Measurements from ENCODE around the gene NXPH1.

Gene NXPH1

DNA sequence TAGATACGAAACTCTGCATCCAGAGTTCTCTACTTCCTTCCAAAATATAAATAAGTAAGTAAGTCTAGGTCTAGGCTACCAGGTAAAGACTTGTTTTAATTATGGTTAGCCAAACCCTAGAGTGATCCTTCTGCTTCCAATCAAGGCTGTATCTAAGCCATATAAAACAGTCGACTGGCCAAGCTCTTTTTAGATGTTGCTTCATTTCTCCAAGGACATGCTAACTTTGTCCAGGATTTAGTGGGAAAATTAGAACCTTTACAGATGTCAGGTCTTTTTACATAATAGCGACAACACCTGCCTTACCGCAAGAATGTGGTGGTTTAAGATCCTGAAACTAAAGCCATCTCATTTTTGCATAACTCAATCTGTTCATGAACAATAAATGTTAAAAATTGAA is 156.8 kb downstream of the NXPH1 start:
- H3K36me3 ChIP-seq (ENCODE audit: control insufficient read depth in 2 of 2, insufficient read depth in 2 of 2, low read length in 2 of 2) = no peaks in the 10 kb centered on the region
- no peak overlapping the region for H3K4me3 ChIP-seq (ENCODE audit: low read length in 2 of 2)
- H3K4me1 ChIP-seq (ENCODE audit: control insufficient read depth in 2 of 2, insufficient read depth in 2 of 2, low read length in 2 of 2) = no peaks in the 10 kb centered on the region
- H3K27ac ChIP-seq (ENCODE audit: low read depth in 2 of 2, low read length in 2 of 2) = no peak overlapping the region
- H3K27me3 ChIP-seq (ENCODE audit: control insufficient read depth in 2 of 2, insufficient read depth in 2 of 2, low read length in 2 of 2) = no peaks in the 10 kb centered on the region
- no peak overlapping the region for H3K9ac ChIP-seq (ENCODE audit: low read depth in 1 of 2, low read length in 2 of 2)
- no peaks in the 10 kb centered on the region for H3K9me3 ChIP-seq (ENCODE audit: control insufficient read depth in 2 of 2, low read length in 2 of 2)

DNA sequence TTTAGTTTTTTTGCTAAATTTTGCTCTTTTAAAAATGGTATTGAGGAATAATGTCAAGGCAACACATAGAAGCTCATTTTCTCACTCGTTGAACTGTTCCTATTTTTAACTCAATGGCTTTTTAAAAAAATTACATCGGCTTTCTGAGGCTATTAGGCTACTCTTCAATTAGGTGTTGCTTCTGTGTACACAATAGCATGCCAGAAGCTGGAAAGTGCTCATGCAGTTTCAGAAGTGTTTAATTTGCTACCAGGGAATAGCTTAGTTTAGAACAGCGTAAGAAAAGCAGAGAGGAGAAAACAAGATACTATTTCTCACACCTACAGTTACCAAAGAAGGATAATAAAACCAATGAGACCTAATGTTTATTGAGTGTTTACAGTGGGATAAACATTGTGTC is 157.4 kb downstream of the NXPH1 start:
- Histone ChIP-seq H3K4me3 (ENCODE audit: low read length in 2 of 2) (no peak overlapping the region), H3K4me1 (ENCODE audit: control insufficient read depth in 2 of 2, insufficient read depth in 2 of 2, low read length in 2 of 2) (no peaks in the 10 kb centered on the region), H3K27me3 (ENCODE audit: control insufficient read depth in 2 of 2, insufficient read depth in 2 of 2, low read length in 2 of 2) (no peaks in the 10 kb centered on the region), H3K27ac (ENCODE audit: low read depth in 2 of 2, low read length in 2 of 2) (no peak overlapping the region), H3K36me3 (ENCODE audit: control insufficient read depth in 2 of 2, insufficient read depth in 2 of 2, low read length in 2 of 2) (no peaks in the 10 kb centered on the region), H3K9ac (ENCODE audit: low read depth in 1 of 2, low read length in 2 of 2) (no peak overlapping the region), H3K9me3 (ENCODE audit: control insufficient read depth in 2 of 2, low read length in 2 of 2) (no peaks in the 10 kb centered on the region)

- H3K27me3 ChIP-seq (ENCODE audit: control insufficient read depth in 2 of 2, insufficient read depth in 2 of 2, low read length in 2 of 2) = no peaks in the 10 kb centered on the region
- no peaks in the 10 kb centered on the region for H3K36me3 ChIP-seq (ENCODE audit: control insufficient read depth in 2 of 2, insufficient read depth in 2 of 2, low read length in 2 of 2)
- no peaks in the 10 kb centered on the region for H3K4me1 ChIP-seq (ENCODE audit: control insufficient read depth in 2 of 2, insufficient read depth in 2 of 2, low read length in 2 of 2)
- no peak overlapping the region for H3K4me3 ChIP-seq (ENCODE audit: low read length in 2 of 2)
- no peaks in the 10 kb centered on the region for H3K9me3 ChIP-seq (ENCODE audit: control insufficient read depth in 2 of 2, low read length in 2 of 2)
- H3K27ac ChIP-seq (ENCODE audit: low read depth in 2 of 2, low read length in 2 of 2) = no peak overlapping the region
- no peak overlapping the region for H3K9ac ChIP-seq (ENCODE audit: low read depth in 1 of 2, low read length in 2 of 2)
Observed at GRCh38 chr7:8591289-8591688, 157.9 kb downstream of the NXPH1 start.

DNA sequence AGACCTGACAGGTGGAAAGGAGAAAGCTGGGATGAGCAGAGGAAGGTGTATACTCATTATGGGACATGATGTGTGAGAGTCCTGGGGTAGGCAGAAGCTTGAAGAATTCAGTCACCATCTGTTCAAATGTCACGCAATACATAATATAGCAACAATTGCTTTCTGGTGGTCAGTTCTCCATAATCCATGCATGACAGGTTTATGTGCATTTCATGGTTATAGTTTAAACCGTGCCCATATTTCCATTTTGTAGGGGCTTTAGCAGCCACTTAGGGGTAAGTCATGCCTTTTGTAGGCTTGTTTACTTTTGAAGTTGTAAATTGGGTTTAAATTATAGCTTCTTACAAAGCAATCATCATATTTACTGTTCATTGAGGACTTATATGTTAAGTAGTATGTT is 158.8 kb downstream of the NXPH1 start:
- no peaks in the 10 kb centered on the region for H3K36me3 ChIP-seq (ENCODE audit: control insufficient read depth in 2 of 2, insufficient read depth in 2 of 2, low read length in 2 of 2)
- H3K9ac ChIP-seq (ENCODE audit: low read depth in 1 of 2, low read length in 2 of 2) = no peak overlapping the region
- H3K9me3 ChIP-seq (ENCODE audit: control insufficient read depth in 2 of 2, low read length in 2 of 2) = no peaks in the 10 kb centered on the region
- no peak overlapping the region for H3K27ac ChIP-seq (ENCODE audit: low read depth in 2 of 2, low read length in 2 of 2)
- H3K4me1 ChIP-seq (ENCODE audit: control insufficient read depth in 2 of 2, insufficient read depth in 2 of 2, low read length in 2 of 2) = no peaks in the 10 kb centered on the region
- H3K4me3 ChIP-seq (ENCODE audit: low read length in 2 of 2) = no peak overlapping the region
- no peaks in the 10 kb centered on the region for H3K27me3 ChIP-seq (ENCODE audit: control insufficient read depth in 2 of 2, insufficient read depth in 2 of 2, low read length in 2 of 2)

- Histone ChIP-seq H3K9me3 (ENCODE audit: control insufficient read depth in 2 of 2, low read length in 2 of 2) (no peaks in the 10 kb centered on the region), H3K9ac (ENCODE audit: low read depth in 1 of 2, low read length in 2 of 2) (no peak overlapping the region), H3K4me3 (ENCODE audit: low read length in 2 of 2) (no peak overlapping the region), H3K4me1 (ENCODE audit: control insufficient read depth in 2 of 2, insufficient read depth in 2 of 2, low read length in 2 of 2) (no peaks in the 10 kb centered on the region), H3K36me3 (ENCODE audit: control insufficient read depth in 2 of 2, insufficient read depth in 2 of 2, low read length in 2 of 2) (no peaks in the 10 kb centered on the region), H3K27ac (ENCODE audit: low read depth in 2 of 2, low read length in 2 of 2) (no peak overlapping the region), H3K27me3 (ENCODE audit: control insufficient read depth in 2 of 2, insufficient read depth in 2 of 2, low read length in 2 of 2) (no peaks in the 10 kb centered on the region)
Observed at GRCh38 chr7:8594115-8594514, 160.7 kb downstream of the NXPH1 start.

DNA sequence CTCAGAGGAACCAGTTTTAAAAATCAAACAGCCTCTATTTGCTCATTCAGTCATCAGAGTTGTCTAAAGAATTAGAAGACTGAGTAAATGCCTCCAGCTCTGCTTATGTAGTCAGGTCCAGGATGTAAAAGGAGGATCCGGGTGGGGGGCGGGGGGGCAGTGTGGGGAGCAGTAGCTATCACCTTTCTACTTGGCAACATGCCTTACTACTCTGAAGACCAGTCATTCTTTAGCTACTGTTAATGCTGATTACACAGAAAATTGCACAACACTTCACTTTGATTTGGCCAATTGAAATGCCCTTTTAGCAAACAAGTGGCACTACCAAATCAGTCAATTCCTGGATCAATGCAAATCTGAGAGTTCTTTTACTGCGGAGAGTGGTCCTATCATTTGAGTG is 164.2 kb downstream of the NXPH1 start:
- H3K4me1 ChIP-seq (ENCODE audit: control insufficient read depth in 2 of 2, insufficient read depth in 2 of 2, low read length in 2 of 2) = no peaks in the 10 kb centered on the region
- no peaks in the 10 kb centered on the region for H3K36me3 ChIP-seq (ENCODE audit: control insufficient read depth in 2 of 2, insufficient read depth in 2 of 2, low read length in 2 of 2)
- H3K27ac ChIP-seq (ENCODE audit: low read depth in 2 of 2, low read length in 2 of 2) = no peak overlapping the region
- no peaks in the 10 kb centered on the region for H3K9me3 ChIP-seq (ENCODE audit: control insufficient read depth in 2 of 2, low read length in 2 of 2)
- no peak overlapping the region for H3K4me3 ChIP-seq (ENCODE audit: low read length in 2 of 2)
- no peak overlapping the region for H3K9ac ChIP-seq (ENCODE audit: low read depth in 1 of 2, low read length in 2 of 2)
- no peaks in the 10 kb centered on the region for H3K27me3 ChIP-seq (ENCODE audit: control insufficient read depth in 2 of 2, insufficient read depth in 2 of 2, low read length in 2 of 2)

DNA sequence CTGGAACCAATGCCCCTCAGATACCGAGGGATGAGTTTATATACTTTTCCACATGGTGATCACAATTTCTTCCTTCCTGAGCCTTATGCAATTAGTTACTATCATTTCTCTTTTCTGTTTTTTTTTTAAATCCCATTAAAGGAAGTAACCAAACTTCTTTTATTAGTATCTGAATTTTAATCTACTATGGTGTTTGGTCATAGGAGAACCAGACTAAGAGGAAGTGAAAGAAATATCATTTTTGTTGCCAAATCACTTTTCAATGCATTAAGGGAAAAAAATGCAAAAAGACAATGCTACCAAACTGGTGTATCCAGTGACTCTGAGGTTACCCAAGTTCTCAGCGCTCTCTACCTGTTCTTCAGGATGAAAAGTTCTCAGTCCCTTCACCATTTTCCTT is 167.7 kb downstream of the NXPH1 start:
- Histone ChIP-seq H3K27ac (ENCODE audit: low read depth in 2 of 2, low read length in 2 of 2) (no peak overlapping the region), H3K4me1 (ENCODE audit: control insufficient read depth in 2 of 2, insufficient read depth in 2 of 2, low read length in 2 of 2) (no peaks in the 10 kb centered on the region), H3K9me3 (ENCODE audit: control insufficient read depth in 2 of 2, low read length in 2 of 2) (no peaks in the 10 kb centered on the region), H3K27me3 (ENCODE audit: control insufficient read depth in 2 of 2, insufficient read depth in 2 of 2, low read length in 2 of 2) (no peaks in the 10 kb centered on the region), H3K9ac (ENCODE audit: low read depth in 1 of 2, low read length in 2 of 2) (no peak overlapping the region), H3K36me3 (ENCODE audit: control insufficient read depth in 2 of 2, insufficient read depth in 2 of 2, low read length in 2 of 2) (no peaks in the 10 kb centered on the region), H3K4me3 (ENCODE audit: low read length in 2 of 2) (no peak overlapping the region)

DNA sequence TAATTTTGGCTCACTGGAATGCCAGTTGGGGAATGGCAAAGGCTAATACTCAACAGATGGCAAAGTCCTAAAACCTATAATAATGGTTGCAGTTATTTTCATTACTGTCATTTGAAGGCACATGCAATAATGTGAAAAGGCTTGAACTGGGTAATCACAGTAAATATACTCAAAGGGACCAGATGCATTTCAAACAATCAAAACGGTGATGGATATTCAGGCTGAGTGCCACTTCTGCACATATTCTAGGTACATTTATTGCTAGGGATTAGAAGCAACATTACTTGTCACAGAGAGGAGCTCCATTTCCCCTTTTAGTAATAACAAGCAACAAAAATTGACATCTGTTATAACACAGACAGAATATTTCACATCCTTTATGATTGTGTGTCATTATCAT is 171.8 kb downstream of the NXPH1 start:
- no peaks in the 10 kb centered on the region for H3K9me3 ChIP-seq (ENCODE audit: control insufficient read depth in 2 of 2, low read length in 2 of 2)
- no peak overlapping the region for H3K27ac ChIP-seq (ENCODE audit: low read depth in 2 of 2, low read length in 2 of 2)
- H3K9ac ChIP-seq (ENCODE audit: low read depth in 1 of 2, low read length in 2 of 2) = no peak overlapping the region
- H3K4me3 ChIP-seq (ENCODE audit: low read length in 2 of 2) = no peak overlapping the region
- H3K36me3 ChIP-seq (ENCODE audit: control insufficient read depth in 2 of 2, insufficient read depth in 2 of 2, low read length in 2 of 2) = no peaks in the 10 kb centered on the region
- H3K27me3 ChIP-seq (ENCODE audit: control insufficient read depth in 2 of 2, insufficient read depth in 2 of 2, low read length in 2 of 2) = no peaks in the 10 kb centered on the region
- no peaks in the 10 kb centered on the region for H3K4me1 ChIP-seq (ENCODE audit: control insufficient read depth in 2 of 2, insufficient read depth in 2 of 2, low read length in 2 of 2)

- Histone ChIP-seq H3K36me3 (ENCODE audit: control insufficient read depth in 2 of 2, insufficient read depth in 2 of 2, low read length in 2 of 2) (no peaks in the 10 kb centered on the region), H3K9ac (ENCODE audit: low read depth in 1 of 2, low read length in 2 of 2) (no peak overlapping the region), H3K4me1 (ENCODE audit: control insufficient read depth in 2 of 2, insufficient read depth in 2 of 2, low read length in 2 of 2) (no peaks in the 10 kb centered on the region), H3K27ac (ENCODE audit: low read depth in 2 of 2, low read length in 2 of 2) (no peak overlapping the region), H3K4me3 (ENCODE audit: low read length in 2 of 2) (no peak overlapping the region), H3K27me3 (ENCODE audit: control insufficient read depth in 2 of 2, insufficient read depth in 2 of 2, low read length in 2 of 2) (no peaks in the 10 kb centered on the region), H3K9me3 (ENCODE audit: control insufficient read depth in 2 of 2, low read length in 2 of 2) (no peaks in the 10 kb centered on the region)
Observed at GRCh38 chr7:8612584-8612983, 179.2 kb downstream of the NXPH1 start.

- Histone ChIP-seq H3K27ac (ENCODE audit: low read depth in 2 of 2, low read length in 2 of 2) (no peak overlapping the region), H3K36me3 (ENCODE audit: control insufficient read depth in 2 of 2, insufficient read depth in 2 of 2, low read length in 2 of 2) (no peaks in the 10 kb centered on the region), H3K27me3 (ENCODE audit: control insufficient read depth in 2 of 2, insufficient read depth in 2 of 2, low read length in 2 of 2) (no peaks in the 10 kb centered on the region), H3K4me1 (ENCODE audit: control insufficient read depth in 2 of 2, insufficient read depth in 2 of 2, low read length in 2 of 2) (no peaks in the 10 kb centered on the region), H3K9ac (ENCODE audit: low read depth in 1 of 2, low read length in 2 of 2) (no peak overlapping the region), H3K9me3 (ENCODE audit: control insufficient read depth in 2 of 2, low read length in 2 of 2) (no peaks in the 10 kb centered on the region), H3K4me3 (ENCODE audit: low read length in 2 of 2) (no peak overlapping the region)
Observed at GRCh38 chr7:8613191-8613590, 179.8 kb downstream of the NXPH1 start.

DNA sequence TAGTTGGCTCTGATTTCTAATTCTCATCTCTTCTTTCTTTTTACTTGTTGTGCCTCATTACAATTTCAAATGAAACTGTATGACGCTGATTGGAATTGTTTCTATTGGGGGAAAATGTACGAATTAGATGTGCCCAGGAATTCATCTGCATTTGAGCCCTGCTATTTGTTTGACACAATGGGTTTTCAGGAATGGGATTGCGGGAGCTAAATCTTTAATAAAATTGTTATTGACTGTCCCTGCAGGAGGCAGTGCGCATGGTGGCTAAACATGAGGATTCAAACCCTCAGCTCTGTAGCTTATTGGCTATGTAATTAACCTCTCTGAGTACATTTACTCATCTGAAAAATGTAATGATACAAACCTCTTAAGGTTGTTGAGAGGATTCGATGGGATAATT is 181.6 kb downstream of the NXPH1 start:
- Histone ChIP-seq H3K4me3 (ENCODE audit: low read length in 2 of 2) (no peak overlapping the region), H3K9me3 (ENCODE audit: control insufficient read depth in 2 of 2, low read length in 2 of 2) (no peaks in the 10 kb centered on the region), H3K36me3 (ENCODE audit: control insufficient read depth in 2 of 2, insufficient read depth in 2 of 2, low read length in 2 of 2) (no peaks in the 10 kb centered on the region), H3K27me3 (ENCODE audit: control insufficient read depth in 2 of 2, insufficient read depth in 2 of 2, low read length in 2 of 2) (no peaks in the 10 kb centered on the region), H3K4me1 (ENCODE audit: control insufficient read depth in 2 of 2, insufficient read depth in 2 of 2, low read length in 2 of 2) (no peaks in the 10 kb centered on the region), H3K27ac (ENCODE audit: low read depth in 2 of 2, low read length in 2 of 2) (no peak overlapping the region), H3K9ac (ENCODE audit: low read depth in 1 of 2, low read length in 2 of 2) (no peak overlapping the region)

All from mucosa of rectum (tissue), 2 donors.